Activated CD4-positive, alpha-beta T cell treated with anti-CD3 and anti-CD28 coated beads, Interleukin-2, amount 10 ng/mL, durations not matched to agents 7 days and 5 days (primary cell): Measurements from ENCODE around the gene CFTR. TPM values are rescaled to one million over a fixed set of nuclear protein-coding genes. Genes with fewer than 3 reads are reported as not detected.

Experiments
- total RNA-seq, 2 experiments: library from RNA; stranded (reverse); gene quantifications; one replicate each; pipeline ENCODE4 v1.2.3, GENCODE V29; 2021

Gene CFTR
- total RNA-seq, 2 experiments from 2014 or later = not detected

Other genes with a start within 250 kb of the CFTR start
- not detected for gene WNT2, start 157.0 kb upstream of the CFTR start, total RNA-seq
- gene ASZ1, start 52.5 kb upstream of the CFTR start, total RNA-seq = not detected